Measurements from ENCODE around the gene TLCD3A.

DNA sequence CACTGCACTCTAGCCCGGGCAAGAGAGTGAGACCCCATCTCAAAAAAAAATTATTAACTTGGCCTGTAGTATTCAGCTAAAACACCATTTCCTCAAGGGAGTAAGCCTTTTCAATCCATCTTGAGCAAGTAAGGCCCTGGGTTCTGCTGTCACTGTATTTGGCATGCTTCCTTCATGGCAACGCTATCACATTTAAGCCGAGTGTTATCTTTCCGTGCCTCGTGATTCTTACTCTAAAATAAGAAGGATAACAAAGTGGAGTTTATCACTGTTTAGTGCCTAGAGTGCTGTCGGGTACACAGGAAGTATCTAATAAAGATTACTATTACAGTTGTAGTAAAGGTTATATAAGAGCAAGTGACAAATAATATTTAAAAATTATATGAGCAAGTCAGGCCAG lies 26.5 kb upstream of the TLCD3A start:
- TF ChIP-seq, protein P1, sequence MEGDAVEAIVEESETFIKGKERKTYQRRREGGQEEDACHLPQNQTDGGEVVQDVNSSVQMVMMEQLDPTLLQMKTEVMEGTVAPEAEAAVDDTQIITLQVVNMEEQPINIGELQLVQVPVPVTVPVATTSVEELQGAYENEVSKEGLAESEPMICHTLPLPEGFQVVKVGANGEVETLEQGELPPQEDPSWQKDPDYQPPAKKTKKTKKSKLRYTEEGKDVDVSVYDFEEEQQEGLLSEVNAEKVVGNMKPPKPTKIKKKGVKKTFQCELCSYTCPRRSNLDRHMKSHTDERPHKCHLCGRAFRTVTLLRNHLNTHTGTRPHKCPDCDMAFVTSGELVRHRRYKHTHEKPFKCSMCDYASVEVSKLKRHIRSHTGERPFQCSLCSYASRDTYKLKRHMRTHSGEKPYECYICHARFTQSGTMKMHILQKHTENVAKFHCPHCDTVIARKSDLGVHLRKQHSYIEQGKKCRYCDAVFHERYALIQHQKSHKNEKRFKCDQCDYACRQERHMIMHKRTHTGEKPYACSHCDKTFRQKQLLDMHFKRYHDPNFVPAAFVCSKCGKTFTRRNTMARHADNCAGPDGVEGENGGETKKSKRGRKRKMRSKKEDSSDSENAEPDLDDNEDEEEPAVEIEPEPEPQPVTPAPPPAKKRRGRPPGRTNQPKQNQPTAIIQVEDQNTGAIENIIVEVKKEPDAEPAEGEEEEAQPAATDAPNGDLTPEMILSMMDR (conservative IDR thresholded peaks at IDR 0.05; ENCODE audit: low read depth, low read length), result no peak
- TF ChIP-seq POLR2A (IDR thresholded peaks at IDR 0.05; ENCODE audit: low read depth, low read length), result no peak
